IMR-90 (cell line): Measurements from ENCODE around the gene FOXD4L4. TPM values are rescaled to one million over a fixed set of nuclear protein-coding genes. Genes with fewer than 3 reads are reported as not detected.

Source experiments
- polyA plus RNA-seq, 3 experiments: library from polyadenylated mRNA; depleted of rRNA; stranded (reverse); fragments of >200 nt; gene quantifications; 2 replicates each; pipeline ENCODE4 v1.2.3, GENCODE V29; 2012; ENCODE audit warnings: low replicate concordance in 1 of 3
- total RNA-seq: library from RNA; depleted of rRNA; stranded (reverse); fragments of >200 nt; gene quantifications from 2 replicates; pipeline ENCODE4 v1.2.3, GENCODE V29; 2012; rRNA removed

The FOXD4L4 gene
- total and polyA plus RNA-seq, 2 of the 4 experiments (the other 2 are of a cell fraction) = under 0.01 TPM; not detected in 1

Other genes starting within 250 kb of the FOXD4L4 start
- gene ZNG1E, start 61.2 kb upstream of the FOXD4L4 start, total RNA-seq = 7.9 and 15.8 TPM in 2 replicates
- 11.8 and 15.3 TPM in 2 replicates for gene ZNG1E, start 61.2 kb upstream of the FOXD4L4 start, polyA plus RNA-seq (2012; rRNA removed)